Loucy (cell line): ENCODE measurements around the gene SCGB2A2.

Experiments used
- H2AFZ ChIP-seq: fragments of 200-600 bp; sonication (generic); 2 replicates; pipeline ENCODE4 v1.6.0; 2016; ENCODE audit warnings: antibody characterized with exemption, mild to moderate bottlenecking, low read length, moderate library complexity
- H3F3A ChIP-seq: fragments of 200-600 bp; 2 replicates; pipeline ENCODE4 v1.6.0; 2016; ENCODE audit warnings: antibody characterized with exemption, low read depth, mild to moderate bottlenecking
- H3K27me3 ChIP-seq: fragments of 200-600 bp; sonication (generic); 2 replicates; pipeline ENCODE4 v1.6.1; 2014; ENCODE audit warnings: low read length, mild to moderate bottlenecking; ENCODE audit not compliant: insufficient read depth, poor library complexity, severe bottlenecking
- H3K36me3 ChIP-seq: fragments of 200-600 bp; sonication (generic); 2 replicates; pipeline ENCODE4 v1.6.1; 2016; ENCODE audit warnings: low read length; ENCODE audit not compliant: insufficient read depth
- H3K4me1 ChIP-seq: fragments of 200-600 bp; sonication (generic); 2 replicates; pipeline ENCODE4 v1.5.1; 2014; ENCODE audit warnings: low read length, mild to moderate bottlenecking; ENCODE audit not compliant: insufficient read depth, poor library complexity, severe bottlenecking
- H3K4me2 ChIP-seq: fragments of 200-600 bp; sonication (generic); 2 replicates; pipeline ENCODE4 v1.6.0; 2014; ENCODE audit warnings: antibody characterized with exemption, low read length, low read depth, mild to moderate bottlenecking; ENCODE audit not compliant: poor library complexity, severe bottlenecking
- H3K4me3 ChIP-seq: fragments of 200-600 bp; sonication (generic); 2 replicates; pipeline ENCODE4 v1.5.1; 2014; ENCODE audit warnings: low read length, mild to moderate bottlenecking, mixed read lengths; ENCODE audit not compliant: poor library complexity, severe bottlenecking
- H3K79me2 ChIP-seq: fragments of 200-600 bp; sonication (generic); 2 replicates; pipeline ENCODE4 v1.6.1; 2014; ENCODE audit warnings: low read length; ENCODE audit not compliant: insufficient read depth
- H3K9ac ChIP-seq: fragments of 200-600 bp; sonication (generic); 2 replicates; pipeline ENCODE4 v1.6.0; 2014; ENCODE audit warnings: mild to moderate bottlenecking, low read depth, low read length, moderate library complexity; ENCODE audit not compliant: poor library complexity, severe bottlenecking
- H3K9me2 ChIP-seq: fragments of 200-600 bp; sonication (generic); replicated peaks from 2 replicates; pipeline ENCODE4 v1.6.1; 2016; ENCODE audit warnings: low read depth, low read length, mixed read lengths
- H3K9me3 ChIP-seq: fragments of 200-600 bp; sonication (generic); 2 replicates; pipeline ENCODE4 v1.6.1; 2014; ENCODE audit warnings: mild to moderate bottlenecking, antibody characterized with exemption, low read length, low read depth; ENCODE audit not compliant: insufficient read depth
- H4K20me1 ChIP-seq: fragments of 200-600 bp; sonication (generic); 2 replicates; pipeline ENCODE4 v1.6.0; 2014; ENCODE audit warnings: antibody characterized with exemption, low read length, mild to moderate bottlenecking; ENCODE audit not compliant: insufficient read depth, poor library complexity, severe bottlenecking
- EZH2phosphoT487 ChIP-seq: fragments of 200-600 bp; IDR thresholded peaks from 2 replicates; pipeline ENCODE4 v1.6.1; 2018; ENCODE audit warnings: antibody characterized with exemption, mild to moderate bottlenecking, moderate library complexity, borderline replicate concordance
- TF ChIP-seq, protein P1 (sequence below): fragments of 200-600 bp; sonication (generic); conservative IDR thresholded peaks from 2 replicates; pipeline ENCODE4 v1.5.1; 2014; ENCODE audit warnings: mild to moderate bottlenecking, antibody characterized with exemption, low read length

Gene SCGB2A2

DNA sequence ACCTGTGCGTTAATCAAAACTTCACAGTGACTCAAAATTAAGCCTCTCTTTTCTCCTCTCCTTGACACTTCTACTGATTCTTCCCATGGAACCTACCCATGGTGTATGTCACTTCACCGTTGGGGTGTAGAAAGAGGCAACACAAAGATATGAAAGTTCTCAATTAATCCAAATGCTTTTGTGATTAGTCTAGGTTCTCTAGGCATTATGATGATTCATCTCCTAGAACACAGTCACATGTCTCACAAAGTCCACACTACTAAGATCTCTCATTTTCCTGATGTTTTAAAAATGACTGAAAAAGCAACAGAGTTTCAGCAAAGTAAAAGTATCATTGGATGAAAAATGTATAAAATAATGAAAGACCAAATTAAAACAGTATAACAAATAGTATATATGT is 13.7 kb upstream of the SCGB2A2 start:
- Histone ChIP-seq H3K27me3 (no peaks in the 10 kb centered on the region), H3F3A (no peaks in the 10 kb centered on the region), H3K9me2 (no peaks in the 10 kb centered on the region), H4K20me1 (no peaks in the 10 kb centered on the region), H3K4me3 (no peak overlapping the region), H3K4me2 (no peak overlapping the region), H3K36me3 (no peaks in the 10 kb centered on the region), H3K9me3 (peaks cover 8% of the 10 kb centered on the region; the same call in 1 of the 2 replicates), H2AFZ (no peak overlapping the region), H3K79me2 (no peaks in the 10 kb centered on the region), H3K4me1 (no peaks in the 10 kb centered on the region), H3K9ac (no peak overlapping the region)
- TF ChIP-seq EZH2phosphoT487: no peak
- TF ChIP-seq, protein P1, sequence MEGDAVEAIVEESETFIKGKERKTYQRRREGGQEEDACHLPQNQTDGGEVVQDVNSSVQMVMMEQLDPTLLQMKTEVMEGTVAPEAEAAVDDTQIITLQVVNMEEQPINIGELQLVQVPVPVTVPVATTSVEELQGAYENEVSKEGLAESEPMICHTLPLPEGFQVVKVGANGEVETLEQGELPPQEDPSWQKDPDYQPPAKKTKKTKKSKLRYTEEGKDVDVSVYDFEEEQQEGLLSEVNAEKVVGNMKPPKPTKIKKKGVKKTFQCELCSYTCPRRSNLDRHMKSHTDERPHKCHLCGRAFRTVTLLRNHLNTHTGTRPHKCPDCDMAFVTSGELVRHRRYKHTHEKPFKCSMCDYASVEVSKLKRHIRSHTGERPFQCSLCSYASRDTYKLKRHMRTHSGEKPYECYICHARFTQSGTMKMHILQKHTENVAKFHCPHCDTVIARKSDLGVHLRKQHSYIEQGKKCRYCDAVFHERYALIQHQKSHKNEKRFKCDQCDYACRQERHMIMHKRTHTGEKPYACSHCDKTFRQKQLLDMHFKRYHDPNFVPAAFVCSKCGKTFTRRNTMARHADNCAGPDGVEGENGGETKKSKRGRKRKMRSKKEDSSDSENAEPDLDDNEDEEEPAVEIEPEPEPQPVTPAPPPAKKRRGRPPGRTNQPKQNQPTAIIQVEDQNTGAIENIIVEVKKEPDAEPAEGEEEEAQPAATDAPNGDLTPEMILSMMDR: no peak

GRCh38 chr11:62260261-62260953 is 9.6 kb upstream of the SCGB2A2 start:
- H3K9me3 ChIP-seq: no peaks in the 10 kb centered on the region
- H3F3A ChIP-seq: no peaks in the 10 kb centered on the region
- no peak overlapping the region for H3K4me2 ChIP-seq
- H3K4me3 ChIP-seq: no peak overlapping the region
- no peak overlapping the region for H3K9ac ChIP-seq
- H3K27me3 ChIP-seq: no peaks in the 10 kb centered on the region
- H3K79me2 ChIP-seq: no peaks in the 10 kb centered on the region
- no peaks in the 10 kb centered on the region for H4K20me1 ChIP-seq
- H3K9me2 ChIP-seq: no peaks in the 10 kb centered on the region
- no peak overlapping the region for H2AFZ ChIP-seq
- H3K36me3 ChIP-seq: no peaks in the 10 kb centered on the region
- TF ChIP-seq EZH2phosphoT487: no peak
- H3K4me1 ChIP-seq: no peaks in the 10 kb centered on the region

DNA sequence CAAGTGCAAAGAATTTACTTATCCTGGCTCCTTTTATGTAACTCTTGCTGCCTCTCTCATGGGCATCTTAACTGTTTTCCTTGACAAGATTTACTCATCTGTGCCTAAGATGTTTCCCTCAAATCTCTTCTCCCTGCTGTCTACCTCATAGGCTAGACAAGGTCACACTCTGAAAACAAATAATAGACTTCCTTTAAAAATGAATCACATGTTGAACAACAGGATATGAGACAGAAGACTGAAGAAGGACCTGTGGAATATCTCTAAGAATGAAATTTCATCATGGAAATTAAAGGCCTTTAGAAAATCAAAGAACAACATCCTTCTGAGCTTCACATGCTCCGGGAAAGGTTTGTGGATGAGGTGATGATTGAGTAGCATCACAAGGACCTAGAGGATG is 6.0 kb upstream of the SCGB2A2 start:
- no peak overlapping the region for H3K4me3 ChIP-seq
- H3K27me3 ChIP-seq: no peaks in the 10 kb centered on the region
- no peaks in the 10 kb centered on the region for H3K36me3 ChIP-seq
- no peaks in the 10 kb centered on the region for H3K4me1 ChIP-seq
- H3K9ac ChIP-seq: no peak overlapping the region
- H3F3A ChIP-seq: no peaks in the 10 kb centered on the region
- no peak overlapping the region for H2AFZ ChIP-seq
- H3K79me2 ChIP-seq: no peaks in the 10 kb centered on the region
- no peaks in the 10 kb centered on the region for H4K20me1 ChIP-seq
- H3K4me2 ChIP-seq: no peak overlapping the region
- H3K9me3 ChIP-seq: no peaks in the 10 kb centered on the region
- no peaks in the 10 kb centered on the region for H3K9me2 ChIP-seq
- TF ChIP-seq EZH2phosphoT487: no peak
- TF ChIP-seq, protein P1: no peak

GRCh38 chr11:62266558-62266957 is 3.4 kb upstream of the SCGB2A2 start:
- H3K27me3 ChIP-seq: no peaks in the 10 kb centered on the region
- H3K79me2 ChIP-seq: no peaks in the 10 kb centered on the region
- H3F3A ChIP-seq: no peaks in the 10 kb centered on the region
- H4K20me1 ChIP-seq: no peaks in the 10 kb centered on the region
- H3K9me3 ChIP-seq: no peaks in the 10 kb centered on the region
- no peak overlapping the region for H3K4me2 ChIP-seq
- no peak overlapping the region for H3K4me3 ChIP-seq
- H3K4me1 ChIP-seq: no peaks in the 10 kb centered on the region
- no peak overlapping the region for H3K9ac ChIP-seq
- H3K9me2 ChIP-seq: no peaks in the 10 kb centered on the region
- TF ChIP-seq, protein P1: no peak
- H3K36me3 ChIP-seq: no peaks in the 10 kb centered on the region
- H2AFZ ChIP-seq: no peak overlapping the region
